Measurements from ENCODE around the gene CBFA2T2.
"Not testable (repeated sequence)": the region's sequence is repeated elsewhere in the genome, so short reads cannot be mapped to it uniquely, and the experiment has no call there.

The CBFA2T2 gene

DNA sequence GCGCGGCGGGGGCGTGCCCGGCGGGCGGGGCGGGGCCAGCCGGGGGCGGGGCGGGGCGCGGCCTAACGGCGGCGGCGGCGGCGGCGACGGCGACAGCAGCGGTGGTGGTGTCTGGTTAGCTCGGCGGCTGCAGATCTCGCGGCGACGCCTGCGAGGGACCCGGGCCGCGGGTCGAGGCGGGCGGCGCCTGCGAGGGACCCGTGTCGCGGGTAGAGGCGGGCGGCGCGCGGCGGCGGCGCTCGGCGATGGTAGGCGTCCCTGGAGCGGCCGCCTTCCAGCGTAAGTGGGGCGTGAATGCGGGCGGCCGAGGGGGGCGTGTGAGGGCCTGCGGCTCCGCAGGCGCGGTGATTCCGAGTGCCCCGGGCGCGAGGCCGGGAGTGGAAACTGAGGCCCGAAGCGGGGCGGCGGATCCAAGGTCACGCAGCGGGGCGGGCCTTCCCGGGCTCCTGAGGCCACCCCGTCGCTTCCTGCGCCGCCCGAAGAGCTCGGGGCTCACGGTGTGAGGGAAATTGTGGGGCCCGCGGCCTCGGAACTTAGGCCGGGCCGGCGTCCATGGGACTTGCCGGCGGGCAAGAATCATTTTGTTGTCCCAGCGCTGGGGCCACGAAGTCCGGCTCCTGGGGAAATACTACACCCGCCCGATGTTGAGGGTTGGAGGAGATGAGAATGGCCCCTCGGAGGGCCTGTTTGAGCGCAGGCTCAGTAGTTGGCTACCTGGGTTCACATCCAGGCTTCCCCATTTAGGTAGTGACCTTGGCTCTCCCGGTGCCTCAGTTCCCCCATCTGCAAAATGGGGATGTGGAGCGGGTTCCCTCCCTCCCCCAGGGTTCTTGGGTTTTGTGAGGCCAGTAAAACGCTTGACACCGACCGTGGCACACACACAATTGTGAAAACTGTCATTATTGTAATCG lies at the start of gene CBFA2T2:
Gene CBFA2T2, plus strand, starts transcription at position 74 of the 911 bp plus-strand sequence. Its CDS starts 172 bp downstream, at position 246.
- DNase-seq = peak; percentile 41

DNA sequence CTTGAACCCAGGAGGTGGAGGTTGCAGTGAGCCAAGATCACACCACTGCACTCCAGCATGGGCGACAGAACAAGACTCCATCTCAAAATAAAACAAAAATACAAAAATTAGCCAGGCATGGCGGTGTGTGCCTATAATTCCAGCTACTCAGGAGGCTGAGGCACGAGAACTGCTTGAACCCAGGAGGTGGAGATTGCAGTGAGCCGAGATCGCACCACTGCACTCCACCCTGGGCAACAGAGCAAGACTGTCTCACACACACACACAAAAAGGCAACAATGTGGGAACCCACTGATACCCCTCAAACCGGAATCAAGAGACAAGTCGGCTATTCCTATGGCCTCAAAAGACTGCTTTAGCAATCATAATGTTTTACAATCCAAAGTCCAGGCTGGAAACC lies 49.3 kb upstream of the CBFA2T2 start:
- DNase-seq = not testable (repeated sequence)

DNA sequence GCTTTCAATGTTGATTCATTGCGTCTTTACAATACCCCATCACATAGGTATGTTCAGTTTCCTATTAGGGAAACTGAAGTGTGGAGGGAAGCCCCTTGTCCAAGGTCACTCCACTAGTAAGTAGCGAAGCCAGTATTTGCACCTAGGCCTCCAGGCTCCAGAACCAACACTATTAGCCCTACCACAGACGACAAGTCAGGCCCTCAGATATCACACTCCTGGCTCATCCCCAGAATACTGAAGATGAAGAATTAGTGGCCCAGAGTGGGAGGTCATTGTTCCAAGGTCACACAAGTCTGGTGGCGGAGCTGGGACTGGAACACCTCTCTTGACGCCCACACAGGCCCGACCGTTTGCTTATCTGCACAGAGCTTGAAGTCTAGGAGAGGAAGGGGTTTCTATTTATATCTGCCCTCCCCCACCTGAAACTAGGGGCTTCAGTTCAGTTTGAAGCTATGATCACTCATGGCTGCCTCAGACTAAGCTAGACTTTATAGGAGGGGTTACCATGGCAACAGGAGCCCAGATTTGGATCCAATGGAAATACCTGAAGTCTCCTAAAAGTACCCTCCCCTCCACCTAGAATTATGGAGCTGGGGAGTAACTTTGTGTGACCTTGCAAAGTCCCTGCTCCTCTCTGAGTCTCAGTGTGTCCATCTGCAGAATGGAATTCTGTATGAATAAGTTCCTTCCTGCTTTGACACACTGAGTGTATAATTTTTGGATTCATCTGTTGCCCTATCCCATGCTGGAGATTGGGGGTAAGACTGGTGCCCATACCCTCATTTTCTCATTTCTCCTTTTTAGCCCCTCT lies 48.5 kb upstream of the CBFA2T2 start:
- DNase-seq = no peak

DNA sequence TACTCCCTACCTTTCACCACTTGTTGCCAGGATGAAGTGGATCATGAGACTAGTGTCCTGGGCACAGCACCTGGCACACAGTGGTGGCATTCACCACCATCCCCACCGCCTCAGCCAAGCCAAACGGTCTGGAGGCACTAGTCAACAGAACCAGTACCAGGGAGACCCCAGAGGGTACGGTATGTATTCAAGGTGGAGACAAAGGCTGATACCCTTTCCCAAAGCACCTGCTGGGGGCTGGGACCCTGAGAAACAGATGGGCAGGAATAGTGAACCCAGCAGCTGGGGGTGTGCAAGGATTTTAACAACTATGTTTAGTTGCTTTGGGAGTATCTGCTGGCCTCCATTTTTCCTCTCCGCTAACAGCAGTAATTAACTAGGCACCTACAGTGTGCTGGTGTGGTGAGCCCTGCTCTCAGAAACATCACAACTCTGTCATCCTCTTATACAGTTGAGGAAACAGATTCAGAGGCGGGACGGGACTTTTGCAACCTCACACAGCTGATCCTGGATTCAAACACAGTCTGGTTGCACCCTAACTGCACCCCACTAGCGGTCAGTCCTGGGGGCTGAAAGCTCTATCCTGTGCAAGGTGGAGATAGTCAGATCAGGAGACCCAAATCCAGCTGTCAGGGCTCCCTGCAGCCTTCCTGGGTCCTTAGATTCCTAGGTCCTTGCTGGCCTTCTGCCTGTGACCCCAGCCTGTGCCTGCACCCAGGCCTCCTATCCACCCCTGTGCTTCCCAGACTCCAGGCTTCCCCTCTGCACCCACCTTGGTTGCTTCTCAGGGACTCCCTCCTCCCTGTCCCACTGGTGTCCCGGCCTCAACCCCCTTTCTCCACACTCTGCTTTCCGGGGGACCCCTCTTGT lies 47.5 kb upstream of the CBFA2T2 start:
- DNase-seq = no peak

DNA sequence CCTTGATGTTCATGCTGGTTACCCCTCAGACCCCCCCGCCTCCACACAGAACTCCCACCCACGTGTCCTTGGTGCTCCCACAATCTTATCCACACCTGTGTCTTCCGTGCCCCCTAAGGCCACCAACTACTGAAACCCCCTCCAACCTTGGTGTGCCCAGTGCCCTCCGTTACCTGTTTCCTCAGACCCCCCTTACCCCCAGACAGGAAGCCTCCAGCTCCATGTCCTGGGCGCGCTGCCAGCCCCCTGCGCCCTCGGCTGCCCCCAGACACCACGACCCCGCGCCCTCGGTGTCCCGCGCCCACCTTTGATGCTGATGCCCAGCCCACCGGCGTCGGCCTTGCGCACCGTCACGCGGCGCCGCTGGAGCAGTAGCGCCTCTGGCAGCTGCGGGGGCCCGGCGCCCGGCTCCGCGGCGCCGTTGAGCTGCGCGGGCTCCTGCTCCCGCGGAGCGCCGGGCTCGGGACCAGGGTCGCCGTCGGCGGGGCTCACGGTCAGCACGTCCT lies 46.8 kb upstream of the CBFA2T2 start:
- no peak for DNase-seq

DNA sequence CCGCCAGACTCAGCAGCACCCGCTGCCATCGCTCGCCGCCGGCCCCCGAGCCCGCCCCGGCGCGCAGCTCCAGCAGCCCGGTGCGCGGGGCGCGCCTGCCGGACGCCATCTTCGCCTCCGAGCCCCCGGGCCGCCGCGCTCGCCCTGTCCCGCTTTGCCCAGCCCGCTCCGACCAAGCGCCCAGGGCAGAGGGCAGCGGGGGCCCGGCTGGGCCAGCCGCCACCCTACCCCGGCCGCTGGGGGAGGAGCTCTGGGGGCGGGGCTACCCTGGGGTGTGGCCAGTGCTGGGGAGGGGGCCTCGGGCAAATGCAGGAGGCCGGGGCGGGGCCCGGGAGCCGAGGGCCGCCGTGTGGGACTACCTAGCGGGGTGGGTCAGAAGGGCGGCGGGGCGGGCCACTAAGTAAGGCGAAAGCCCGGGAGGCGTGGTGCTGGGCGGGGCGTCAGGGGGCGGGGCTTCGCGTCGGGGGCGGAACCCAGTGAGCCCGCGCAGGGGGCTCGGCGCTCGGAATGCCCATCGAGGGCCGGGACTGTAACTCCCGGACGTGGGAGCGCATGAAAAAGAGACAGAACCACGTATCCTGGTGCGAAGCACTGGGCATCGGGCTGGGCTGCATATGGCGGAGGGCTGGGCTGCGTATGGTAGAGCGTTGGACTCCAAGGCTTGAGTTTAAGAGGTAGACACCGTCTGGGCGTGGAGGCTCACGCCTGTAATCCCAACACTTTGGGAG lies 46.2 kb upstream of the CBFA2T2 start, which contains the start of gene SNTA1:
Gene SNTA1, minus strand, starts transcription at position 252 of the 728 bp plus-strand sequence. Its CDS starts 143 bp downstream, at position 109.
- DNase-seq = peak; percentile 83

DNA sequence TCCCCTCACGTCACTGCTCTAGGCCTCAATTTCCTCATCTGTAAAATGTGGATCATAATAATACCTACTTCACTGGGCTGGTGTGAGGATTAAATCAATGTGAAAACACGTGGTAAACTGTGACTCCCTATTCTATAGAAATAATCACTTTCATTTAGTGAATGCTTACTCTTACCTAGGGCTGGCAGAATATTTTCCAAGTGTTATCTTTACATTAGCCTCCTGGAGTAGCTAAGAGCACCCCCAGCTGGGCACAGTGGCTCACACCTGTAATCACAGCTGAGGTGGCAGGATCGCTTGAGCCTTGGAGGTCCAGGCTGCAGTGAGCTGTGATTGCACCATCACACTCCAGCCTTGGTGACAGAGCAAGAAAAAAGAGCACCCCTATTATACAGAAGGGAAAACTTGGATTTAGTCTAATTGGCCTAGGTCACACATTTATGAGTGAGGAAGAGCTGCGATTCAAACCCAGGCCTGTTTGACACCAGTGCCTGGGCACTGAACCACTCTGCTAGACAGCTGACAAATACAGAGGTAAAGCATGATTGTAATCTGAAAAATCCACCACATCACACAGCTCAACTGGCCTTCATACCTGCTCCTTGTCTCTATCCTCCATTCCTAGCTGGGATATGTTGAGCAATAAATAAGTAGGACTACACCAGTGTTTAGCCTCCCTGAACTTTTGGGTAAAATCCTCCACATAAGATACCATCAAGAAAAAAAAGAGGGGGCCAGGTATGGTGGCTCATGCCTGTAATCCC lies 44.9 kb upstream of the CBFA2T2 start:
- DNase-seq = no peak

DNA sequence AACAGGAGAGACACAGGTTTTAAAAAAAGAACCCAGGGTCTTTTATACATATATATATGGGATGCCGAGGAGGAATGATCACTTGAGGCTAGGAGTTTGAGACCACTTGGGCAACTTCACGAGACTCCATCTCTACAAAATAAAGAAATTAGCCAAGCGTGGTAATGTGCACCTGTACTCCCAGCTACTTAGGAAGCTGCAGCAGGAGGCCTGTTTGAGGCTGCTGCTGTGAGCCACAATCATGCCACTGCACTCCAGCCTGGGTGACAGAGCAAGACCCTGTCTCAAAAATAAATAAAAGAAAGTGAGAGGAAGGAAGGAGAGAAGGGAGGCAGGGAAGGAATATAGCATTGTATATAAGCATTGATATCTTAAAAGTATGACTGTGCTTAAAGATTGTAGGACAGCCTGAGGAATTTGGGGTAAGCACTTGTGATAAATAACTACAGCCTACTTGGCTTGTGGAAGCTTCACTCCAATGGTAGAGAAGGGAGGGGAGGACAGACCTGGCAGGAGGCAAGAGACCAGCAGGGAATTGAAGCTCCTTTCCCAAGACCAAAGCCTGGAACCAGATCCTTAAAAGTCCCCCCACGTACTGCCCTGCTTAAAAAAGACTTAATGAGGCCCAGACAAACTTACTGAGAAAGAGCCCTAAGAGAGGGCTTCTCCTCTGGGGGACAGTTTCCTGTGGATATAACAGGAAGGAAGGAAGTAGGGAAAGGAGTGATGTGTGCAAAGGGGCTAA lies 43.8 kb upstream of the CBFA2T2 start:
- DNase-seq = no peak

DNA sequence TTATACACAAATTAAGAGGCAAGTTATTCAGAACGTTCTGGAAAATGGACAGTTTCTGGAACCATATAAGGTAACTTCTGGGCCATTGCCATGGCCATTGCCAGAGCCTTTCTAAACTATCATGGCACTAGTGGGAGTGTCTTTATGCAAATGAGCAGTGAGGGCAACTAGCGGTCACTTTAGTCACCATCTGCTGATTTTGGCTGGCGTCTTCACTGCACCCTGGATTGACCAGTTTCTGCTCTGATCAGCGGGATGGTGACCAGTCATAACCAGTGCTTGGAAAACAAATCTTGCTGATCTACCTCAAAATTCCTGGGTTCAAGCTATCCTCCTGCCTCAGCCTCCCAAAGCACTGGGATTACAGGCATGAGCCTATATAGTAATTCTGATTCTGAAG lies 39.0 kb upstream of the CBFA2T2 start:
- DNase-seq = no peak

DNA sequence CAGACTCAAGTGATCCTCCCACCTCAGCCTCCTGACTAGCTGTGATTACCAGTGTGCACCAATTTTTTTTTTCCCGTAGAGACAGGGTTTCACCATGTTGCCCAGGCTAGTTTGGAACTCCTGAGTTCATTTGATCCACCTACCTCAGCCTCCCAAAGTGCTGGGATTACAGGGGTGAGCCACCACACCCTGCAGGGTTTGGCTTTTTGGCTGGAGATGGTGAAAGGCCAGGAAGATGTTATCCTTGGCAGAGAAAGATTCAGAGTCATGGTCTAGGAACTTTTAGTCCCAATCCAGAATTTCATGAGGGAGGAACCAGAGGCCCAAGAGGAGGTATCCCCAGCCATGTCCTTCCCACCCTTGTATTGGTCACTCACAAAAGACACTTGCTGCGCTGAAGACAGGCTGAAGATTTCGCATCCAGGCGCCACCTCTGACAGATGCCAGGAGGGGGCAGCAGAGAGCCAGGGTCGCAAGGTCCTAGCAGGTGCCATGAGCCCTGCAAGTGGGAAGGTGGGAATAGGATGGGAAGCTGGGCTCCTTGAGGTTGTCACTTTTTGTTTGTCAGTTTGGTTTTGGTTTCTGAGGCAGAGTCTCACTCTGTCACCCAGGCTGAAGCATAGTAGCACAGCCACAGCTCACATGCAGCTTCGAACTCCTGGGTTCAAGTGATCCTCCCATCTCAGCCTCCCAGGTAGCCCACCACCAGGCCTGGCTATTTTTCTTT lies 32.8 kb upstream of the CBFA2T2 start:
- DNase-seq = peak; percentile 67

DNA sequence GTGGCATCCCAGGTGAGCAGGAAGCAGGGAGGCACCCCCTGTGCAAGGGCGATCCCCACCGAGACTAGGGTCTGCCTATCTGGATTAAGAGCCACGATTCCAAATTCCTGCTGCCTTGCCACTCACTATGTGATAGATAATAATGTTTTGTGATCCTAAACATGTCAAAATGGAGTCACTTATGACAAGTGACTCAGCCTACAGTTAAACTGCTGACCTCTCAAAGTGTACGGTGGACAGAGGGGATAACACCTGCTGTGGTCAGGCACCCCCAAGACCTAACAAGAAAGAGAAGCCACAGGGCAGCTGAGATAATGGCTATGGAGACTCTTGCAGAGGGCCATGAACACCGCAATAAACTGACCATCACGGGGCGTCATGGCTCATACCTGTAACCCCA lies 30.3 kb upstream of the CBFA2T2 start:
- no peak for DNase-seq

DNA sequence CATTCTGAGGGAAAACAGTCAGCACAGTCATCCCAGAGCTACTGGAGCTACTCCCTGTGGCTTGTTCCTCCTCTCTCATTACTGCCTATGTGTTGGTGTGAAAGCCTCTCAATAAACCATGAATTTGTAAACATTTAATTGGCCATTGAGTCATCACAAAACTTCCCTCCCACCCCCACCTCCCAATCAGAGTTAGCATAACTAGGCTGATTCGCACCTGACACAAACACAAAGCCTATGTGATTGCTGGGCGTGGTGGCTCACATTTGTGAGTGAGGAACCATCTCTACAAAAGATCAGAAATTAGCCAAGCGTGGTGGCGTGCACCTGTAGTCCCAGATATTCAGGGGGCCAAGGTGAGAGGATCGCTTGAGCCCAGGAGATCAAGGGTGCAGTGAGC lies 29.2 kb upstream of the CBFA2T2 start:
- no peak for DNase-seq

DNA sequence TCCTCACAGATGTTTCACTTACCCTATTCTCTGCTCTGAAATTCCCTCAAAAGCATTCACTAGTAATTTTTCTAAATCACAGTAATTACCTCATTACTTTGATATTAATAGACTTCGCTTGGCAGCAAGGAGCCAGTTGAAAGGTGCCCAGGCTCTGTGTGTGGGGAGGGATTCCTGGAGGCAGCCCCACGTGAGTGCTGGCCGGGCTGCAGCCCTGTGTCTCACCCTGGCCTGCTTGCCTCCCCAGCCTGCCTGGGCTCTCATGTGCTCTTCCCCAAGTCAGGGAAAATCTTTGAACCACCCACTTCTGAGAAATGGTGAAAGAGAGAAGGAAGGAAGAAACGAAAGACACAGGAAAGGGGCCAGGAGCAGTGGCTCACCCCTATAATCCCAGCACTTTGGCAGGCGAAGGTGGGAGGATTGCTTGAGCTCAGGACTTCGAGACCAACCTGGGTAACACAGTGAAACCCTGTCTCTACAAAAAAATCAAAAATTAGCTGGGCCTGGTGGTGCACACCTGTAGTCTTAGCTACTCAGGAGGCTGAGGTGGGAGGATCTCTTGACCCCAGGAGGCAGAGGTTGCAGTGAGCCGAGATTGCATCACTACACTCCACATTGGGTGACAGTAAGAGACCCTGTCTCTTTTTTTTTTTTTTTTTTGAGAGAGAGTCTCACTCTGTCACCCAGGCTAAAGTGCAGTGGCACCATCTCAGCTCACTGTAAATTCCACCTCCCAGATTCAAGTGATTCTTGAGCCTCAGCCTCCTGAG lies 26.4 kb upstream of the CBFA2T2 start:
- no peak for DNase-seq

DNA sequence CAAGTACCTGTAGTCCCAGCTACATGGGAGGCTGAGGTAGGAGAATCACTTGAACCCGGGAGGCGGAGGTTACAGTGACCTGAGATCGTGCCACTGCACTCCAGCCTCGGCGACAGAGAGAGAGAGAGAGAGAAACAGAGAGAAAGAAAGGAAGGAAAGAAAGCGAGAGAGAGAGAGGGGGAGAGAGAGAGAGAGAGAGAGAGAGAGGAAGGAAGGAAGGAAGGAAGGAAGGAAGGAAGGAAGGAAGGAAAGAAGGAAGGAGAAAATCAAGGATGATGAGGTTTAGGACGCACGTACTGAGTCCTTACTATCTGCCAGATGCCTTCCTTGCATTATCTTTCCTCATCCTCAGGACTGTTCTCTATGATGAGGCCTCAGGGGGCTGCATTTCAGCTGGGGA lies 25.1 kb upstream of the CBFA2T2 start:
- not testable (repeated sequence) for DNase-seq

DNA sequence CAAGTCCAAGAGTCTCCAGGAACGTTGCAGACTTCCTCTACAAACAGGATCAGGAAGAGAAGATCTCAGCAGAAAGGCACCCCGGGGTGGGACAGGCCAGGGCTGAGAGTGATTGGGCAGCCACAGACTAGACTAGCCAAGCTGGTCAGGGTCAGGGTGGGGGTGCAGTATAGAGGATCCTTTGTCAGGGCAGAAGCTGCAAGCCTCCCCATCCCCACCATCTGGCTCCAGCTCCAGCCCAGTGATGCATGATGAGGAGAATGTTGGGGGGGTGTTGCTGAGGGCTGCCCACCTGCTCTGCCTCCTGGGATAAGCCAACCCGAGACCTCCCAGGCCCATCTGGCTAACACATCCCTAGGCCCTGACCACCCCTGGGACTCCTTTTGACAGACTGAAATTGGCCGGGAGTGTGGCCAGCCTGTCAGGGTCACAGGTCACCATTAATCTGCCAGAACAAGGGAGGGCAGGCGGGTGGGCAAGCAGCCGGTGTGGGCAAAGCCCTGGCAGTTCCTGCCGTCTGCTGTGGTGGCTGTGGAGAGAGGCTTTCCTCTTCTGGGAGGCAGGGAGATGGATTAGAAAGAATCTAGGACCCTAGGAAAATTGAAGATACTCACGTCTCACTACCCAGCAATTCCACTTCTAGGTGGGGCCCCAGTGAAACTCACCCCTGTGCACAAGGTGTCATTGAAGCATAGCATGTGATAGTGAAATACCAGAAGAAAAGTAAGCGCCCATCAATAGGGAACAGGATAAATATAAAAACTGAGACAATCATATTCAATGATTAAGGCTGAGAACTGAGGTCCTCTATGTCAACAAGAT lies 24.2 kb upstream of the CBFA2T2 start:
- DNase-seq = peak; percentile 22

DNA sequence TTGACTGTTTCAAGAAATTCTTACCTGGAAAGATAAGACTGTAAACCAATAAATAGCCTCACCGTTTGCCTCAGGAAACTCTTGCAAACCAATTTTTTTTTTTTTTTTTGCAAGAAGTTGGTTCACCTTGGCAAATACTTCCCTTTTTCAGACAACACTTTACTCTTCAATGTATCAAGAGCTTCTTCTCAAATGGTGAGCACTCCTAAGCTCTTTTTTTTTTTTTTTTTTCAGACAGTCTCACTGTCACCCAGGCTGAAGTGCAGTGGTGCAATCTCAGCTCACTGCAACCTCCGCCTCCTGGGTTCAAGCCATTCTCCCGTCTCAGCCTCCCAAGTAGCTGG lies 23.6 kb upstream of the CBFA2T2 start:
- DNase-seq = no peak

DNA sequence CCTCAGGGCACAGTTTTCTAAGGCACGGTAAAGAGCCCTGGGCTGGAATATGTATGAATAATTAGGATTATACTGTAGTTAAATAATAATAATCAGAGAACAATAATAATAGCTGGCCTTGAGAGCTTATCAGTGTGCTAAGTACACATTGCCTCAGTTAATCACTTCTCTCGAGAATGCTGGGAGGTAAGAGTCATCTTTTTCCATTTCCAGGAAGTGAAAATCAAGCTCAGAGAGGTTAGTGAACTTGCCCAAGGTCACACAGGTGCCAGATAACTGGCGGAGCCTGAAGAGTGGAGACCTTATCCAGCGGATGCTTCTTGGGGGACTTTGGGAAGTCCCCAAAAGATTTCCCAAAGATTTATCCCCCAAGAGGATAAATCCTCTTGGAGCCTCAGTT lies 19.4 kb upstream of the CBFA2T2 start:
- no peak for DNase-seq

DNA sequence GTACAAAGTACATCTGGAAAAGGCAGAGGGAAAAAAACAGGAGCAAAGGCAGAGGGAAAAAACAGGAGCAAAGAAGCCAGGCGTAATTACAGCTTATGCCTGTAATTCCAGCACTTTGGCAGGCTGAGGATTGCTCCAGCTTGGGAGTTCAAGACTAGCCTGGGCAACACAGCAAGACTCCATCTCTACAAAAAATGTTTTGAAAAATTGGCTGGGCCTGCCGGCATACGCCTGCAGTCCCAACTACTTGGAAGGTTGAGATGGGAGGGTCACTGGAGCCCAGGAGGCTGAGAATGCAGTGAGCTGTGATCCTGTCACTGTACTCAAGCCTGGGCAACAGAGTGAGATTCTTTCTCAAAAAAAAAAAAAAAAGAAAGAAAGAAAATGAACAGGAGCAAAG lies 19.0 kb upstream of the CBFA2T2 start:
- no peak for DNase-seq
